Activated T-cell treated with anti-CD3 and anti-CD28 coated beads, Interleukin-2, amount 50 U/mL, for 4 hours (primary cell): ENCODE measurements around the gene OAS1. TPM values are rescaled to one million over a fixed set of nuclear protein-coding genes. Genes with fewer than 3 reads are reported as not detected.
A peak's percentile ranks its signal among the peaks of the same experiment; 100 is the strongest.

ENCODE experiments used
- ATAC-seq, 2 donors: fragments of 200-7000 bp; cut with Tn5 transposase; one replicate each; pipeline ENCODE4 v1.10.0; 2021
- DNase-seq: peaks from one replicate; pipeline ENCODE4 v3.0.0-alpha.2; 2020
- H3K27me3 Mint-ChIP-seq: one replicate; pipeline ENCODE4 v1.8.0; 2021; ENCODE audit warnings: low read depth, mixed read lengths
- H3K36me3 Mint-ChIP-seq: one replicate; pipeline ENCODE4 v1.8.0; 2022; ENCODE audit warnings: mixed read lengths; ENCODE audit not compliant: insufficient read depth
- H3K4me1 Mint-ChIP-seq: one replicate; pipeline ENCODE4 v1.8.0; 2021; ENCODE audit warnings: low read depth, mixed read lengths
- H3K4me3 Mint-ChIP-seq: one replicate; pipeline ENCODE4 v1.8.0; 2021; ENCODE audit warnings: mild to moderate bottlenecking, moderate library complexity, mixed read lengths
- H3K9me3 Mint-ChIP-seq: one replicate; pipeline ENCODE4 v1.8.0; 2021; ENCODE audit warnings: mixed read lengths
- total RNA-seq, 3 donors: library from RNA; stranded (reverse); gene quantifications; one replicate each; pipeline ENCODE4 v1.2.1, GENCODE V29; 2021

Gene OAS1
- total RNA-seq, 3 donors from 2014 or later: 3.2 to 7.8 (median 4.0) TPM

- H3K36me3 Mint-ChIP-seq: no peaks in the 10 kb centered on the region
- ATAC-seq: no peak
- peaks cover 44% of the 10 kb centered on the region for H3K4me1 Mint-ChIP-seq
These were observed 30.2 kb downstream of the OAS1 start for GRCh38 chr12:112936927-112937326.

GRCh38 chr12:112937741-112938719, 31.3 kb downstream of the OAS1 start, which contains the start of gene OAS3:
OAS3 (plus strand) TSS chr12:112938474; CDS start chr12:112938531, 57 bp downstream.
- H3K27me3 Mint-ChIP-seq: no peaks in the 10 kb centered on the region
- peaks cover 44% of the 10 kb centered on the region for H3K4me1 Mint-ChIP-seq
- DNase-seq (peak; percentile 65), ATAC-seq (peak; percentile 58 to 60)
- no peaks in the 10 kb centered on the region for H3K36me3 Mint-ChIP-seq
- H3K9me3 Mint-ChIP-seq: no peaks in the 10 kb centered on the region
- peak within 1 kb of the TSS; percentile 90 for H3K4me3 Mint-ChIP-seq

More at GRCh38 chr12:112936927-112937326, 30.2 kb downstream of the OAS1 start:
- DNase-seq: no peak
- Mint-ChIP-seq H3K9me3 (no peaks in the 10 kb centered on the region), H3K4me3 (peak overlapping the region; percentile 3), H3K27me3 (no peaks in the 10 kb centered on the region)

- Mint-ChIP-seq H3K27me3 (no peaks in the 10 kb centered on the region), H3K4me3 (peak overlapping the region; percentile 90), H3K36me3 (no peaks in the 10 kb centered on the region), H3K4me1 (peaks cover 44% of the 10 kb centered on the region), H3K9me3 (no peaks in the 10 kb centered on the region)
- ATAC-seq (peak; percentile 9 to 10), DNase-seq (no peak)
These were observed 32.0 kb downstream of the OAS1 start for GRCh38 chr12:112938751-112939150.

- peaks cover 42% of the 10 kb centered on the region for H3K4me1 Mint-ChIP-seq
- peak overlapping the region; percentile 90 for H3K4me3 Mint-ChIP-seq
- H3K27me3 Mint-ChIP-seq: no peaks in the 10 kb centered on the region
- DNase-seq (no peak), ATAC-seq (peak; percentile 24 to 25)
- H3K9me3 Mint-ChIP-seq: no peaks in the 10 kb centered on the region
- H3K36me3 Mint-ChIP-seq: peaks cover 8% of the 10 kb centered on the region
These were observed 33.1 kb downstream of the OAS1 start for GRCh38 chr12:112939761-112940381.

- Mint-ChIP-seq H3K4me1 (peaks cover 38% of the 10 kb centered on the region), H3K36me3 (peaks cover 18% of the 10 kb centered on the region), H3K4me3 (no peak overlapping the region), H3K27me3 (no peaks in the 10 kb centered on the region), H3K9me3 (no peaks in the 10 kb centered on the region)
- ATAC-seq (no peak), DNase-seq (no peak)
These were observed 35.0 kb downstream of the OAS1 start for GRCh38 chr12:112941528-112942335.

GRCh38 chr12:112942572-112942971, 35.8 kb downstream of the OAS1 start:
- Mint-ChIP-seq H3K36me3 (peaks cover 26% of the 10 kb centered on the region), H3K9me3 (no peaks in the 10 kb centered on the region), H3K4me3 (no peak overlapping the region), H3K4me1 (peaks cover 31% of the 10 kb centered on the region), H3K27me3 (no peaks in the 10 kb centered on the region)
- DNase-seq (no peak), ATAC-seq (no peak)

- ATAC-seq (no peak), DNase-seq (no peak)
- no peaks in the 10 kb centered on the region for H3K9me3 Mint-ChIP-seq
- H3K4me1 Mint-ChIP-seq: peaks cover 22% of the 10 kb centered on the region
- no peaks in the 10 kb centered on the region for H3K27me3 Mint-ChIP-seq
- H3K36me3 Mint-ChIP-seq: peaks cover 27% of the 10 kb centered on the region
- H3K4me3 Mint-ChIP-seq: no peak overlapping the region
These were observed 37.4 kb downstream of the OAS1 start for GRCh38 chr12:112944024-112944690.

GRCh38 chr12:112945515-112945914, 38.8 kb downstream of the OAS1 start:
- Mint-ChIP-seq H3K36me3 (peaks cover 37% of the 10 kb centered on the region), H3K9me3 (no peaks in the 10 kb centered on the region), H3K4me1 (peaks cover 8% of the 10 kb centered on the region), H3K4me3 (no peak overlapping the region), H3K27me3 (no peaks in the 10 kb centered on the region)
- no peak for DNase-seq
- no peak for ATAC-seq

- H3K9me3 Mint-ChIP-seq: no peaks in the 10 kb centered on the region
- H3K4me3 Mint-ChIP-seq: no peak overlapping the region
- H3K4me1 Mint-ChIP-seq: peaks cover 3% of the 10 kb centered on the region
- no peak for DNase-seq
- no peak for ATAC-seq
- peaks cover 44% of the 10 kb centered on the region for H3K36me3 Mint-ChIP-seq
- no peaks in the 10 kb centered on the region for H3K27me3 Mint-ChIP-seq
These were observed 39.7 kb downstream of the OAS1 start for GRCh38 chr12:112946236-112947000.

GRCh38 chr12:112947314-112947713, 40.6 kb downstream of the OAS1 start:
- Mint-ChIP-seq H3K36me3 (peaks cover 51% of the 10 kb centered on the region), H3K9me3 (peaks cover 3% of the 10 kb centered on the region), H3K27me3 (no peaks in the 10 kb centered on the region), H3K4me3 (no peak overlapping the region), H3K4me1 (peaks cover 2% of the 10 kb centered on the region)
- DNase-seq: no peak
- ATAC-seq: no peak

GRCh38 chr12:112947761-112948160, 41.0 kb downstream of the OAS1 start:
- DNase-seq (no peak), ATAC-seq (no peak)
- Mint-ChIP-seq H3K27me3 (no peaks in the 10 kb centered on the region), H3K36me3 (peaks cover 54% of the 10 kb centered on the region), H3K4me1 (peaks cover 2% of the 10 kb centered on the region), H3K9me3 (peaks cover 6% of the 10 kb centered on the region), H3K4me3 (no peak overlapping the region)

- peaks cover 2% of the 10 kb centered on the region for H3K4me1 Mint-ChIP-seq
- H3K4me3 Mint-ChIP-seq: no peak overlapping the region
- DNase-seq: no peak
- H3K9me3 Mint-ChIP-seq: peaks cover 6% of the 10 kb centered on the region
- no peak for ATAC-seq
- no peaks in the 10 kb centered on the region for H3K27me3 Mint-ChIP-seq
- peaks cover 59% of the 10 kb centered on the region for H3K36me3 Mint-ChIP-seq
These were observed 42.0 kb downstream of the OAS1 start for GRCh38 chr12:112948806-112949205.

- Mint-ChIP-seq H3K36me3 (peaks cover 64% of the 10 kb centered on the region), H3K27me3 (no peaks in the 10 kb centered on the region), H3K4me1 (peaks cover 2% of the 10 kb centered on the region), H3K4me3 (no peak overlapping the region), H3K9me3 (peaks cover 6% of the 10 kb centered on the region)
- DNase-seq: no peak
- no peak for ATAC-seq
These were observed 43.9 kb downstream of the OAS1 start for GRCh38 chr12:112950701-112951100.
